H1 (cell line): ENCODE data around the gene PPFIA4. TPM values are rescaled to one million over a fixed set of nuclear protein-coding genes. Genes with fewer than 3 reads are reported as not detected.

Experiments
- CTCF ChIA-PET: fragments of 300-600 bp; sonication (Branson Sonifier 250); formaldehyde crosslinking; loops from one replicate; lab custom pipeline; 2021; ENCODE audit not compliant: partially characterized antibody; lab: Charles Lee
- POLR2A ChIA-PET: fragments of 300-600 bp; sonication (Branson Sonifier 250); formaldehyde crosslinking; loops from one replicate; lab custom pipeline; 2021; ENCODE audit warnings: inconsistent platforms; ENCODE audit not compliant: partially characterized antibody; lab: Charles Lee
- DNase-seq, 2 experiments: peaks; one replicate each; pipeline versions ENCODE4 v3.0.0 to v3.0.0-alpha.2; 2010 to 2022; ENCODE audit warnings: low spot score in 2 of 2, low read depth in 1 of 2, mixed read lengths in 1 of 2
- FAIRE-seq: peaks from 2 replicates; lab custom pipeline; 2011; peaks lifted over from hg19 to GRCh38; lab: Jason Lieb, UNC
- H2AFZ ChIP-seq: 2 replicates; pipeline ENCODE4 v1.8.1; 2012; ENCODE audit warnings: low read length, inconsistent platforms
- H2AK5ac ChIP-seq: 2 replicates; pipeline ENCODE4 v1.6.1; 2013; ENCODE audit warnings: low read depth, low read length
- H2BK120ac ChIP-seq: replicated peaks from 2 replicates; pipeline ENCODE3; 2013; ENCODE audit warnings: low read depth, low read length, inconsistent platforms
- H2BK12ac ChIP-seq: 2 replicates; pipeline ENCODE4 v1.6.1; 2013; ENCODE audit warnings: low read depth, low read length
- H2BK15ac ChIP-seq: 2 replicates; pipeline ENCODE4 v1.6.1; 2013; ENCODE audit warnings: low read length
- H2BK20ac ChIP-seq: 2 replicates; pipeline ENCODE4 v1.6.1; 2013; ENCODE audit warnings: low read length
- H2BK5ac ChIP-seq: 2 replicates; pipeline ENCODE4 v1.6.1; 2013; ENCODE audit warnings: low read depth, low read length
- H3K14ac ChIP-seq: 2 replicates; pipeline ENCODE4 v1.6.1; 2013; ENCODE audit warnings: inconsistent platforms; ENCODE audit not compliant: insufficient read length
- H3K18ac ChIP-seq: 2 replicates; pipeline ENCODE4 v1.6.1; 2013; ENCODE audit warnings: low read length; ENCODE audit errors: extremely low read depth
- H3K23ac ChIP-seq: 2 replicates; pipeline ENCODE4 v1.6.1; 2013; ENCODE audit warnings: inconsistent platforms; ENCODE audit not compliant: insufficient read length
- H3K23me2 ChIP-seq: 2 replicates; pipeline ENCODE4 v1.6.1; 2013; ENCODE audit warnings: low read depth, low read length
- H3K27ac ChIP-seq: 2 replicates; pipeline ENCODE4 v1.6.1; 2011; ENCODE audit warnings: low read depth, low read length, inconsistent platforms
- H3K27me3 ChIP-seq, 4 experiments: replicated peaks in 1 of 4; 1 replicate in 1 of 4; 2 replicates in 3 of 4; pipeline versions ENCODE4 v1.6.1 to v1.8.1; 2011 to 2013; ENCODE audit warnings: low read length in 3 of 4, mild to moderate bottlenecking in 3 of 4, inconsistent platforms in 2 of 4, mixed read lengths in 2 of 4, moderate library complexity in 1 of 4; ENCODE audit not compliant: control insufficient read depth in 3 of 4, insufficient read depth in 3 of 4; ENCODE audit errors: extremely low read depth in 1 of 4
- H3K36me3 ChIP-seq, 4 experiments: 2 replicates each; pipeline versions ENCODE4 v1.6.1 to v1.8.1; 2011 to 2013; ENCODE audit warnings: mild to moderate bottlenecking in 4 of 4, low read length in 3 of 4, moderate library complexity in 2 of 4, control low read depth in 1 of 4, inconsistent platforms in 1 of 4; ENCODE audit not compliant: insufficient read depth in 4 of 4, control insufficient read depth in 2 of 4
- H3K4ac ChIP-seq: replicated peaks from 2 replicates; pipeline ENCODE3; 2013; ENCODE audit warnings: low read length, low read depth, mixed read lengths, inconsistent platforms; ENCODE audit not compliant: insufficient read length
- H3K4me1 ChIP-seq, 4 experiments: replicated peaks in 1 of 4; 1 replicate in 1 of 4; 2 replicates in 3 of 4; pipeline versions ENCODE4 v1.6.1 to v1.8.1; 2011 to 2013; ENCODE audit warnings: low read length in 3 of 4, inconsistent platforms in 2 of 4, mixed read lengths in 1 of 4; ENCODE audit not compliant: insufficient read depth in 4 of 4, control insufficient read depth in 3 of 4
- H3K4me2 ChIP-seq, 2 experiments: 2 replicates each; pipeline versions ENCODE4 v1.6.1 to v1.8.1; 2011 to 2013; ENCODE audit warnings: low read depth in 2 of 2, low read length in 2 of 2, control low read depth in 1 of 2, inconsistent platforms in 1 of 2, mild to moderate bottlenecking in 1 of 2; ENCODE audit not compliant: insufficient read depth in 1 of 2
- H3K4me3 ChIP-seq, 4 experiments: fragments of 200-600, 300-600 bp in 1 of 4; sonication (generic), shearing (Covaris generic), sonication (Bioruptor Twin) in 1 of 4; 2 replicates each; pipeline versions ENCODE4 v1.5.1 to v1.8.1; 2011 to 2016; ENCODE audit warnings: low read length in 4 of 4, low read depth in 3 of 4, control low read depth in 2 of 4, inconsistent platforms in 2 of 4, mild to moderate bottlenecking in 2 of 4, mixed read lengths in 1 of 4, moderate library complexity in 1 of 4; ENCODE audit not compliant: insufficient read depth in 2 of 4; ENCODE audit errors: extremely low read depth in 1 of 4
- H3K56ac ChIP-seq: replicated peaks from 2 replicates; pipeline ENCODE3; 2013; ENCODE audit warnings: low read depth, mild to moderate bottlenecking, mixed read lengths, low read length, inconsistent platforms; ENCODE audit not compliant: insufficient read length
- H3K79me1 ChIP-seq: 2 replicates; pipeline ENCODE4 v1.6.1; 2013; ENCODE audit warnings: low read depth, low read length, control low read depth
- H3K79me2 ChIP-seq, 2 experiments: 2 replicates each; pipeline versions ENCODE4 v1.6.1 to v1.8.1; 2012 to 2013; ENCODE audit warnings: low read length in 2 of 2, mild to moderate bottlenecking in 2 of 2, inconsistent platforms in 1 of 2; ENCODE audit not compliant: insufficient read depth in 2 of 2, control insufficient read depth in 1 of 2
- H3K9ac ChIP-seq, 4 experiments: replicated peaks in 1 of 4; 1 replicate in 1 of 4; 2 replicates in 3 of 4; pipeline versions ENCODE4 v1.6.1 to v1.8.1; 2011 to 2013; ENCODE audit warnings: low read depth in 3 of 4, low read length in 3 of 4, control low read depth in 2 of 4, mild to moderate bottlenecking in 2 of 4, moderate library complexity in 2 of 4, inconsistent platforms in 1 of 4; ENCODE audit errors: extremely low read depth in 1 of 4
- H3K9me3 ChIP-seq, 2 experiments: 2 replicates each; pipeline versions ENCODE4 v1.6.1 to v1.8.1; 2012 to 2013; ENCODE audit warnings: mild to moderate bottlenecking in 2 of 2, moderate library complexity in 2 of 2, control low read depth in 1 of 2, inconsistent platforms in 1 of 2, low read depth in 1 of 2, low read length in 1 of 2, mixed read lengths in 1 of 2; ENCODE audit not compliant: insufficient read depth in 2 of 2
- H4K20me1 ChIP-seq, 2 experiments: replicated peaks in 1 of 2; 2 replicates each; pipeline versions ENCODE3 to v1.8.1; 2011 to 2013; ENCODE audit warnings: inconsistent platforms in 2 of 2, low read length in 2 of 2, mild to moderate bottlenecking in 1 of 2; ENCODE audit not compliant: insufficient read depth in 2 of 2, control insufficient read depth in 1 of 2
- H4K5ac ChIP-seq: 2 replicates; pipeline ENCODE4 v1.6.1; 2013; ENCODE audit warnings: low read length, low read depth, mixed read lengths, inconsistent platforms; ENCODE audit not compliant: insufficient read length
- H4K8ac ChIP-seq: 2 replicates; pipeline ENCODE4 v1.8.0; 2013; ENCODE audit warnings: mild to moderate bottlenecking, moderate library complexity, low read length, inconsistent platforms; ENCODE audit not compliant: insufficient read depth; ENCODE audit errors: extremely low read depth
- H4K91ac ChIP-seq: replicated peaks from 2 replicates; pipeline ENCODE3; 2013; ENCODE audit warnings: low read length, mixed read lengths, inconsistent platforms; ENCODE audit not compliant: insufficient read length
- CTCF ChIP-seq, 3 experiments: IDR thresholded peaks; 1 replicate in 2 of 3; 2 replicates in 1 of 3; pipeline versions ENCODE4 v1.5.1 to v1.6.1; 2011; ENCODE audit warnings: low read length in 3 of 3, mild to moderate bottlenecking in 3 of 3, inconsistent platforms in 2 of 3, low read depth in 1 of 3, moderate library complexity in 1 of 3; ENCODE audit not compliant: insufficient read depth in 1 of 3; ENCODE audit errors: control extremely low read depth in 1 of 3
- HDAC2 ChIP-seq, 2 experiments: fragments of 300-600 bp in 1 of 2; sonication (generic) in 1 of 2; IDR thresholded peaks; 2 replicates each; pipeline ENCODE4 v1.6.1; 2011 to 2012; ENCODE audit warnings: low read depth in 2 of 2, low read length in 2 of 2, mild to moderate bottlenecking in 2 of 2, moderate library complexity in 2 of 2, borderline replicate concordance in 1 of 2, inconsistent platforms in 1 of 2
- RAD21 ChIP-seq, 2 experiments: IDR thresholded peaks in 1 of 2; conservative IDR thresholded peaks in 1 of 2; 2 replicates each; pipeline ENCODE4 v1.6.1; 2011; ENCODE audit warnings: low read depth in 2 of 2, low read length in 2 of 2, improper control_type of control experiment in 1 of 2, inconsistent platforms in 1 of 2, mild to moderate bottlenecking in 1 of 2, moderate library complexity in 1 of 2
- WGBS, 2 experiments: shearing (Covaris generic) in 1 of 2; methylation state at CpG; one replicate each; pipeline versions ENCODE4 v1.1.6 to v1.1.7; 2013 to 2015; ENCODE audit warnings: low lambda C conversion rate in 2 of 2, mixed read lengths in 2 of 2, inconsistent platforms in 1 of 2, low coverage in 1 of 2, missing lambda C conversion rate in 1 of 2; ENCODE audit not compliant: insufficient replicate concordance in 2 of 2, insufficient coverage in 1 of 2, insufficient read length in 1 of 2; ENCODE audit errors: extremely low coverage in 1 of 2, missing lambda C conversion rate in 1 of 2; 5-methylcytosine and 5-hydroxymethylcytosine counted together
- polyA plus RNA-seq, 7 experiments: library from polyadenylated mRNA; depleted of rRNA in 3 of 7; stranded (reverse) in 5 of 7; unstranded in 2 of 7; fragments of >200 nt in 5 of 7; fragments of 200-250 nt in 2 of 7; gene quantifications; 1 replicate in 5 of 7; 2 replicates in 1 of 7; 4 replicates in 1 of 7; pipeline versions ENCODE4 v1.2.1 to v1.2.3, GENCODE V29; 2011 to 2013; ENCODE audit warnings: missing spikeins in 2 of 7, mixed read lengths in 2 of 7
- total RNA-seq: library from RNA; stranded (reverse); fragmentation: NEBNext Ultra II Directional; extraction: Animal tissue kit (Norgen Biotek cat#: 25700); gene quantifications from 2 replicates; pipeline ENCODE4 v1.2.1, GENCODE V29; 2021

PPFIA4 gene
- total and polyA plus RNA-seq, 2 of the 8 experiments (the other 6 are each of a cell fraction or from before 2014, with no cell fraction given) = 9.0 to 9.9 TPM

GRCh38 chr1:203031467-203031866 is 5.2 kb downstream of the PPFIA4 start:
- POLR2A ChIA-PET = no interaction called here
- TF ChIP-seq RAD21 (IDR thresholded peaks at IDR 0.05 in 1 of 2, conservative IDR thresholded peaks at IDR 0.05 in 1 of 2; ENCODE audit: low read depth in 2 of 2, low read length in 2 of 2) = peak; percentile 16 to 17; a peak in 2 of 4 replicates
- no peak for TF ChIP-seq HDAC2 (IDR thresholded peaks at IDR 0.05; ENCODE audit: borderline replicate concordance in 1 of 2, low read depth in 2 of 2, low read length in 2 of 2)
- TF ChIP-seq CTCF (IDR thresholded peaks at IDR 0.05; ENCODE audit: control extremely low read depth in 1 of 3, insufficient read depth in 1 of 3, low read depth in 1 of 3, low read length in 3 of 3) = peak in 2 of 3 experiments; percentile 15 to 50; a peak in 2 of 4 replicates
- Histone ChIP-seq H2BK15ac (no peak overlapping the region), H2BK120ac (no peak overlapping the region), H4K5ac (no peak overlapping the region), H3K23ac (no peak overlapping the region), H3K36me3 (no peaks in the 10 kb centered on the region; a peak in 1 of 8 replicates), H2AFZ (no peak overlapping the region), H3K4me2 (no peak overlapping the region), H3K9me3 (no peaks in the 10 kb centered on the region), H3K9ac (no peak overlapping the region), H3K4ac (no peak overlapping the region), H2BK12ac (no peak overlapping the region), H4K91ac (no peak overlapping the region), H3K18ac (no peak overlapping the region), H2AK5ac (no peak overlapping the region), H3K79me2 (no peaks in the 10 kb centered on the region), H3K4me3 (no peak overlapping the region), H3K4me1 (peaks cover 4 to 19% (median 8%) of the 10 kb centered on the region in 4 experiments), H4K8ac (no peak overlapping the region), H2BK5ac (no peak overlapping the region), H3K23me2 (peaks cover 9% of the 10 kb centered on the region), H3K56ac (no peak overlapping the region), H4K20me1 (peaks cover 2 to 5% of the 10 kb centered on the region in 2 experiments), H3K27ac (no peak overlapping the region), H3K27me3 (peaks cover 7 to 20% (median 18%) of the 10 kb centered on the region in 4 experiments), H3K79me1 (peaks cover 3% of the 10 kb centered on the region; the same call in 1 of the 2 replicates), H2BK20ac (no peak overlapping the region), H3K14ac (no peak overlapping the region)
- no peak for FAIRE-seq
- DNase-seq = no peak
- CTCF ChIA-PET = interaction anchor here (0.6 to 49.7 kb wide), 5 partner anchors 24 to 237 kb away, joined by 3 to 1089 read pairs (median 48); partner anchors contain the start of gene ADORA1
- WGBS, 2 experiments = 91% methylated on average over 6 of the region's 6 CpGs; no CpG with 5 or more reads in 1 of the 2 experiments
